Measurements from ENCODE around the gene DIP2C.
"Not testable (repeated sequence)": the region's sequence is repeated elsewhere in the genome, so short reads cannot be mapped to it uniquely, and the experiment has no call there.

DIP2C gene

DNA sequence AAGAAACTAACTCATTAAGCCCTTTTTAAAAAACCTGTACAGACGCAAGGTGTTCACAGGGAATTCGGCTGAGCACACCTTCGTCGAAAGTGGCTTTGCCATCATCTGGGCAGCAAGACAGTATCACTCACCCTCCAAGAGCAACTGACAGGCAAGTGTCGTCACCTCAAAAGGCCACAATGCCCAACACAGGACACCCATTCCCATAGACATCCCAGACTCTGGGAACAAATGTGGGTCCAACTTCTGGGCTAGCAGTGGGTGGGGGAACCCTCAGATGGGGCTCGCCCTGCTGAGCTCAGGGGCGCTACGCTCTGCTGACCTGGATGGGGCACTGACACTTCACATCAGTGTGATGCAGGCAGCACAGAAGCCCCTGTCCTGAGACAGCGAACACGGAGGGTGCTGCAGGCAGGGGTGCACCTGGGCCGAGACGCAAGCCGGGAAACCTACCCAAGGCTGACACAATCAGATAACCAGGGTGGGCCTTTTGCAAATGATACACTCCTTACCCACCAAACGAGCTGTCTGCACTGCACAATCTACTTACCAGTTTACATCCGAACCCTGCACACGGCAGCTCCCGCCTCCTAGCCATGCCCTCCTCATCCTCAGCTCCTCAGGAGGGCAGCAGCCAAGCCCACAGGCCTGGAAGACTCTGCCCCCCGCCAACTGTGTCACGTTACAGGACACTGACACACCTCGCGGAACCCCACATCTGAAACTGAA is 1.7 kb downstream of the DIP2C start:
- H3K27me3 Mint-ChIP-seq = peaks cover 29% of the 10 kb centered on the region
- H3K27ac Mint-ChIP-seq = no peak overlapping the region
- H3K9me3 Mint-ChIP-seq (ENCODE audit: low read depth) = no peaks in the 10 kb centered on the region
- peak overlapping the region; percentile 52 for H3K4me3 Mint-ChIP-seq
- peaks cover 7% of the 10 kb centered on the region for H3K4me1 Mint-ChIP-seq (ENCODE audit: low read depth)
- no peaks in the 10 kb centered on the region for H3K36me3 Mint-ChIP-seq

DNA sequence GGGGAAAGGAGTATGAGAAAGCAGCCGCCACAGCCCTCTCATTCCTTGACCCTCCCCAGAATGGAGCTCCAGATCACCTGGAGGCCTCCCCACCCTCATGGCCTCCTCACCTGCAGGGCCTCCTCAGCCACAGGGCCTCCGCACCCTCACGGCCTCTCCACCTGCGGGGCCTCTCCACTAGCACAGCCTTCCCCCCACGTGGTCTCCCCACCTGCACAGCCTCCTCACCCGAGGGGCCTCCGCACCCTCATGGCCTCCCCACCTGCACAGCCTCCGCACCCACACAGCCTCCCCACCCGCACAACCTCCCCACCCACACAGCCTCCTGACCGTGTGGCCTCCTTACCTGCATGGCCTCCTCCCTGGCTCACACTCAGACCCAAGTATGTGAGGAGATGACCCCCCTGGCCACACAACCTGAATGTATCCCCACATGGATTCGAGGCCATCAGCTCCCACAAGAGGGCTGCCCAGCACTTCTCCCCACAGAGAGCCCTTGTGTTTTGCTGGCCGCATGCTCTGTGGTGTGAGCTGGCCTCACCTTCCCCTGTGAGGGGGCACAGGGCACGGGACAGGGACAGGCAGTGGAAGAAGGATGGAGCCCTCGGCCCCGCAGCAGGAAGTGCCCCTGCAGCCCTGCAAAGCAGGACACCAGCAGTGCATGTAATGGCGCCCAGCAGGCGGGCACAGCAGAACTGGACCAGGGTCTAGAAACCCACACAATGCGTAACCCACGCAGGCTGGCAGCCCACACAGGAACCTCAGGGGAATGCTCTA is 3.1 kb downstream of the DIP2C start:
- no peaks in the 10 kb centered on the region for H3K36me3 Mint-ChIP-seq
- no peaks in the 10 kb centered on the region for H3K9me3 Mint-ChIP-seq (ENCODE audit: low read depth)
- peaks cover 5% of the 10 kb centered on the region for H3K4me1 Mint-ChIP-seq (ENCODE audit: low read depth)
- H3K27ac Mint-ChIP-seq = no peak overlapping the region
- peaks cover 20% of the 10 kb centered on the region for H3K27me3 Mint-ChIP-seq
- no peak overlapping the region for H3K4me3 Mint-ChIP-seq

DNA sequence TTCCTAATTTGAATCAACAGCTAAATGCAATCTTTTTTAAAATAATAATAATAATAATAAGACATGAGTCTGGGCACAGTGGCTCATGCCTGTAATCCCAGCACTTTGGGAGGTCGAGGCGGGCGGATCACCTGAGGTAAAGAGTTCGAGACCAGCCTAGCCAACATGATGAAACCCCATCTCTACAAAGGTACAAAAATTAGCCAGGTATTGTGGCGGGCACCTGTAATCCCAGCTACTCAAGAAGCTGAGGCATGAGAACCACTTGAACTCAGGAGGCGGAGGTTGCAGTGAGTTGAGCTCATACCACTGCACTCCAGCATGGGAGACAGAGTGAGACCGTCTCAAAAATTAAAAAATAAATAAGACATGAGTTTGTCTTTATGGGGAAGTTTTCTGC is 3.9 kb downstream of the DIP2C start:
- Mint-ChIP-seq H3K36me3 (no peaks in the 10 kb centered on the region), H3K4me3 (no peak overlapping the region), H3K4me1 (ENCODE audit: low read depth) (peaks cover 5% of the 10 kb centered on the region), H3K9me3 (ENCODE audit: low read depth) (no peaks in the 10 kb centered on the region), H3K27ac (no peak overlapping the region), H3K27me3 (peaks cover 16% of the 10 kb centered on the region)

DNA sequence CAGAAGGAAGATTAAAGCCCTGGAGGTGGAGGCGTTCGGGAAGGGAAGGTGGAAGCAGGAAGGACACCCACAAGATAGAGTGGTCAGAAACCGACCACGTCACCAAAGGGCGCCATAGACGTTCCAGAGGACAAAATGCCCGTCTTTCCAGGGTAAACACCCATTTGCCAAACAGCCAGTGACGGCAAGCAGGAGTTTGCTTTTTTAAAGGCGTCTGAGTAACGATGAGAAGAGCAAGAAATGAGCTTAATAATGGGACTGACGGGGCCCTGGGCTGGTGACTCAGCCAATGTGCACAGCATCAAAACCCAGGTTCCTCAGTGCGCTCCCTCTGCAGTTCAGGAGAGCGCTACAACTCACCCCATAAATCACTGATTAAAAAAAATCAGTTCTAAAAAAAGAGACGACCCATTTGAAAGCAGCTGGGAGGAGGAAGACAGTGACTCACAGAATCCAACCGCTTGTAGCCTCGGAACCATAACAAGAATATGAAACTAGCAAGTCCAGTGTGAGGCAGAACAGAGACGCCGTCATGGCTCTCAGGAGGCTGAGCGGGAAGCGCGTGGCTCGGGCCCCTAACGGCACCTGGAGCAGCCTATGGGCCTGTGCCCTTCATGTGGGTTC is 5.9 kb downstream of the DIP2C start:
- Mint-ChIP-seq H3K27ac (no peak overlapping the region), H3K4me1 (ENCODE audit: low read depth) (no peaks in the 10 kb centered on the region), H3K4me3 (no peak overlapping the region), H3K27me3 (peaks cover 13% of the 10 kb centered on the region), H3K9me3 (ENCODE audit: low read depth) (no peaks in the 10 kb centered on the region), H3K36me3 (no peaks in the 10 kb centered on the region)

DNA sequence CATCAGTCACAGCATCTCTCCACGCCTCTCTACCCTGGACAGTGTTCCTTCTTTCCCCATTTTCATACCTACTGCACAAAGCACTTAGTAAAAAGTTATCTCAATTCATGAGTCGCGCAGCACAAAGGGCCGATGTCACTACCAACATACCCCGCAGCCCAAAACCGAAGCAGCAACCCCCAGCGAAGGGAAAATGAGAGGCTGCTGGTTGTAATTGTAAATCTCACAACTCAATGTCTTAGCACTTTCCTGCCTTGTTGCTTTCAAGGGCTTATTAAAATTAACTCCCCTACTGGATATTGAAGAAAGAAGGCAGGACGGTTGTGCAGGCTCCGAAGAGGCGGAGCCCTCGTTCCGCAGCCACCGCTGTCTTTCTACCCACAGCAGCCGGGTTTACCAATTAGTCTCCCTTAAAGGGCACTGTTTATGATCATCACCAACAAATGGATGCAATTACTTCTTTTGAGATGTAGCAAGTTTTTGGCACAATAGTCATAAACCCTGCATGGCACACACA is 6.5 kb downstream of the DIP2C start:
- Mint-ChIP-seq H3K4me3 (no peak overlapping the region), H3K4me1 (ENCODE audit: low read depth) (no peaks in the 10 kb centered on the region), H3K9me3 (ENCODE audit: low read depth) (no peaks in the 10 kb centered on the region), H3K27ac (no peak overlapping the region), H3K36me3 (no peaks in the 10 kb centered on the region), H3K27me3 (peaks cover 10% of the 10 kb centered on the region)

DNA sequence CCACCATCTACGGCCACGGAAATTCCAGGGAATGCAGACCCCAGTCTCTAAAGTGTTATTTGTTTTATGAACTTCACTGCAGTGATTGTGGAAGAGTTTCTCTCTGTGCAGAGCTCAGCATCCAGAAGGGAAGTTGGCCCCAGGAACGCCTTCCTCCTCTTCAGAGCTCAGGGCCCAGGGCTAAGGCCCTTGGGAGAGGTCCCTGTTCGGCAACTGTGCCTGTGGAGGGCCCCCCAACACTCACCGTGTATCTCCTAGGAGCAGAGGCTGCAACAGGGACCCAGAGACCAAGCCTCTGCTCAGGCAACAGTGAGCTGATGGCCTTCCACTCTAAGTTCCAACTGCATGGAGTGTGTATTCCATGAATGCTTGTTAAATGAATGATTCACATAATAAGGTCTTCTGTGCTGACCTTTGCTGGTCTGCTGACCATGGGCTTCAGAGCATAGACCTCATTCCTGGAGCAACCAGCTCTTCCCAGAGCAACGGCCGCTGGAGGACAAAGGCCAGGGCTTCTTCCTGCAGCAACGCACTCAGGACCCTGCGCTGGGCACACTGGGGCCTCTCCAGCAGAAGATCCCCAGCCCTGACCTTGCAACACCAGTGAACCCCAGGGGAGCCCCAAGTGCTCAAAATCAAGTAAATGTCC is 7.7 kb downstream of the DIP2C start:
- H3K27ac Mint-ChIP-seq = no peak overlapping the region
- no peaks in the 10 kb centered on the region for H3K4me1 Mint-ChIP-seq (ENCODE audit: low read depth)
- H3K9me3 Mint-ChIP-seq (ENCODE audit: low read depth) = no peaks in the 10 kb centered on the region
- H3K36me3 Mint-ChIP-seq = no peaks in the 10 kb centered on the region
- H3K27me3 Mint-ChIP-seq = peaks cover 1% of the 10 kb centered on the region
- H3K4me3 Mint-ChIP-seq = no peak overlapping the region

DNA sequence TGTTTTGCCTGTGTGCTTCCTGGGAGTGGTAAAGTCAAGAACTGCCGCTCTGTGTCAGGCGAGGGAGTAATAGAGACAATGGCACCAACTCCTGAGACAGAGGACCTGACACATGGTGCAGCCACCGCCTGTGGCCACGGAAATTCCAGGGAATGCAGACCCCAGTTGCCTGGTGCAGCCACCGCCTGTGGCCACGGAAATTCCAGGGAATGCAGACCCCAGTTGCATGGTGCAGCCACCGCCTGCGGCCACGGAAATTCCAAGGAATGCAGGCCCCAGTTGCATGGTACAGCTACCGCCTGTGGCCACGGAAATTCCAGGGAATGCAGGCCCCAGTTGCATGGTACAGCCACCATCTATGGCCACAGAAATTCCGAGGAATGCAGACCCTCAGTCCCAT is 8.7 kb downstream of the DIP2C start:
- Mint-ChIP-seq H3K9me3 (ENCODE audit: low read depth) (no peaks in the 10 kb centered on the region), H3K27ac (no peak overlapping the region), H3K27me3 (peaks cover 1% of the 10 kb centered on the region), H3K4me3 (no peak overlapping the region), H3K4me1 (ENCODE audit: low read depth) (no peaks in the 10 kb centered on the region), H3K36me3 (no peaks in the 10 kb centered on the region)

DNA sequence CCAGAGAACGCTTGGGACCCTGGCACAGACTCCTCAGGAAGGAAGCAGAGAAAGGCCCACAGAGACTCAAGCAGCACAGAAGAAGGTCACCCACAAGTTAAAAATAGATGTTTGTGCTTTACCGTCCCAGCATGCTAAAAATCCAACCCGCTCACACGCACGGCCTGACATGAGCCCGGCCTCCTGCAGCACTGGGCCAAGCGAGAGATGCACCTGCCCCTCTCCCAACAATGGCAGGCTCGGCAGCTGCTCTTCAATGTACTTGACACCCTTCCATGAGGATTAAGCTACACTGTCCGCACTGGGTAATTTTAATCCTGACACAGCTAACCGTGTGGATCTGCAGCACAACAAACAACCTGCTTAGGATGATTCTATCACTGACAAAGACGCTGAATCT is 9.3 kb downstream of the DIP2C start:
- Mint-ChIP-seq H3K27ac (no peak overlapping the region), H3K4me3 (no peak overlapping the region), H3K4me1 (ENCODE audit: low read depth) (no peaks in the 10 kb centered on the region)

DNA sequence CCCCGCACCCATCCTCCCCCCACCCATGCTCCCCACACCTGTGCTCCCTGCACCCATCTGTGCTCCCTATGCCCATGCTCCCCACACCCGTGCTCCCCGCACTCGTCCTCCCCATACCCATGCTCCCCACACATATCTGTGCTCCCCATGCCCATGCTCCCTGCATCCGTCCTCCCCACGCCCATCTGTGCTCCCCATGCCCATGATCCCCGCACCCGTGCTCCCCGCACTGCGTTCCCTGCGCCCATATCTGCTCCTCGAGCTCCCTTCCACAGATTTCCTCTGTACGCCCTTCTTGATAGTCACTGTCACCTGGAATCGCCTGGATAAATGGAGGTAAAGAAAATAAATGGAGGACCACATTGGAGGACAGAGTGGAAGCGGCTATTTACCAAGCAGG is 9.9 kb downstream of the DIP2C start:
- Mint-ChIP-seq H3K27ac (no peak overlapping the region), H3K36me3 (no peaks in the 10 kb centered on the region), H3K9me3 (ENCODE audit: low read depth) (no peaks in the 10 kb centered on the region), H3K27me3 (peaks cover 1% of the 10 kb centered on the region), H3K4me1 (ENCODE audit: low read depth) (no peaks in the 10 kb centered on the region), H3K4me3 (no peak overlapping the region)

More for the DNA sequence above, 9.3 kb downstream of the DIP2C start:
- Mint-ChIP-seq H3K36me3 (no peaks in the 10 kb centered on the region), H3K9me3 (ENCODE audit: low read depth) (no peaks in the 10 kb centered on the region), H3K27me3 (peaks cover 1% of the 10 kb centered on the region)

DNA sequence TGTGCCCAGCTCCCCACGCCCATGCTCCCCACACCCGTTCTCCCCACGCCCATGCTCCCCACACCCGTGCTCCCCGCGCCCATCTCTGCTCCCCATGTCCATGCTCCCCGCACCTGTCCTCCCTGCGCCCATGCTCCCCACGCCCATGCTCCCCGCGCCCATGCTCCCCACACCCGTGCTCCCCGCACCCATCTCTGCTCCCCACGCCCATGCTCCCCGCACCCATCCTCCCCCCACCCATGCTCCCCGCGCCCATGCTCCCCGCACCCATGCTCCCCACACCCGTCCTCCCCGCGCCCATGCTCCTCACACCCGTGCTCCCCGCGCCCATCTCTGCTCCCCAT is 10.8 kb downstream of the DIP2C start:
- H3K4me3 Mint-ChIP-seq; H3K9me3 Mint-ChIP-seq (ENCODE audit: low read depth); H3K36me3 Mint-ChIP-seq; H3K4me1 Mint-ChIP-seq (ENCODE audit: low read depth); H3K27me3 Mint-ChIP-seq; H3K27ac Mint-ChIP-seq: not testable (repeated sequence)

DNA sequence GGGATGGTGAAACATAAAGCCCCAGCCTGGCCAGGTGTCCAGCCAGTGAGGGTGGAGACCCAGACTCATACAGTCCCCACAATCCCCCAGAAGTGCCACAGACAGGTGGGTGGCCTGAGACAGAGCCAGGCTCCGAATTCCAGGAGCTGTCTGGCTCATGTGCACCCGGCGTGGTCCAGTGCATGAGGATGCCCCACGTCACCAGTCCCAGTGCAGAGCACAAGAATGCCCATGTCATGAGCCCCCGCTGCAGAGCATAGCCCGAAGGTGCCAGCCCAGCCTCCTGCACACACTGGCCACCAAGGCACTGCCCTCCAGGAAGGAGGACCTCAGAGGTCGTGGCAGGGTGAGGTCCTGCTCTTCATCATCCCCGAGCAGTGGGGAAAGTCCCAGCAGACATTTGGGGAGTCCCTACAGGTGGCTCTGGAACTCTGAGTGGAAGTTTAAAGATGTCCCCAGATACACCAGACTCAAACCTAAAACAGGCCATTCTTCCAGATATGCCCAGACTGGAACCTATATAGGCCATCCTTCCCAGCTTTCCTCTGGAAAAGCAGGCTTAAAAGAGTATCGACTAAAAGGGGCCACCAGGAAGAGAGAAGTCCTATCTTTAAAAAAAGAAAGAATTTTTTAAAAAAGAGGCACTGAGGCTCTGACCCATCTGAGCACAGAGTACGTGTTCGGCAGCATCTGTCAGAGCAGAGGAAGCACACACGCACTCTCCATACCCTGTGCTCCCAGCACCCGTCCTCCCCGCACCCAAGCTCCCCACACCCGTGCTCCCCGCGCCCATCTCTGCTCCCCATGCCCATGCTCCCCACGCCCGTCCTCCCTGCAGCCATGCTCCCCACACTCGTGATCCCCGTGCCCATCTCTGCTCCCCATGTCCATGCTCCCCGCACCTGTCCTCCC is 11.5 kb downstream of the DIP2C start:
- Mint-ChIP-seq H3K9me3 (ENCODE audit: low read depth) (no peaks in the 10 kb centered on the region), H3K36me3 (no peaks in the 10 kb centered on the region), H3K4me1 (ENCODE audit: low read depth) (no peaks in the 10 kb centered on the region), H3K27ac (no peak overlapping the region), H3K27me3 (no peaks in the 10 kb centered on the region), H3K4me3 (no peak overlapping the region)

DNA sequence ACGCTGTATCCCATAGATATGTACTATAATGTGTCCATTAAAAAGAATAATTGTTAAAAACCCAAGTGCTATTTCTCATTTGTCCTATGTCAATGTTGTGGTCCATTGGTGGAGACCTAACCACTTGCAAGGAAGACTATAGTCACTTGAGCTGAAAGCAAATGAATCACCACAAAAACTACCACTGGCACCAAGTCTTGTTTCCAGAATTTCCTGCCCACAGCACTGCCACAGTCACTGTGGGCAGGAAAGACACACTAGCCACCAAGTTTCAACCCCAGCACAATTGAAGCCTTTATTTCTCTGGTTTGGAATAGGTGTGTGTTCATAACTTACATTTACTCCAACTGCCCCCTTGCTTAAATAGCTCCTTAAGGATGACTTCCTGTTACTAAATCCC is 12.4 kb downstream of the DIP2C start:
- H3K27me3 Mint-ChIP-seq = no peaks in the 10 kb centered on the region
- H3K4me1 Mint-ChIP-seq (ENCODE audit: low read depth) = no peaks in the 10 kb centered on the region
- H3K36me3 Mint-ChIP-seq = no peaks in the 10 kb centered on the region
- no peak overlapping the region for H3K4me3 Mint-ChIP-seq
- no peaks in the 10 kb centered on the region for H3K9me3 Mint-ChIP-seq (ENCODE audit: low read depth)
- H3K27ac Mint-ChIP-seq = no peak overlapping the region

DNA sequence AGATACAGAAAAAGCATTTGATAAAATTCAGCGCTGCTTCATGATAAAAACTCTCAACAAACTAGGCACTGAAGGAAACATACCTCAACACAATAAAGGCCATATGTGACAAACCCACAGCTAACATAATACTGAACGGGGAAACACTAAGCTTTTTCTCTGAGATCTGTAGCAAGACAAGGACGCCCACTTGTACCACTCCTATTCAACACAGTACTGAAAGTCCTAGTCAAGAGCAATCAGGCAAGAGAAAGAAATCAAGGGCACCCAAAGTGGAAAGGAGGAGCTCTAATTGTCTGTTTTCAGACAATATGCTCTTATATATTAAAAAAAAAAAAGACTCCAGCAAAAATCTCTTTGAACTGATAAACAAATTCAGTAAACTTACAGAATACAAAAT is 13.3 kb downstream of the DIP2C start:
- no peaks in the 10 kb centered on the region for H3K36me3 Mint-ChIP-seq

DNA sequence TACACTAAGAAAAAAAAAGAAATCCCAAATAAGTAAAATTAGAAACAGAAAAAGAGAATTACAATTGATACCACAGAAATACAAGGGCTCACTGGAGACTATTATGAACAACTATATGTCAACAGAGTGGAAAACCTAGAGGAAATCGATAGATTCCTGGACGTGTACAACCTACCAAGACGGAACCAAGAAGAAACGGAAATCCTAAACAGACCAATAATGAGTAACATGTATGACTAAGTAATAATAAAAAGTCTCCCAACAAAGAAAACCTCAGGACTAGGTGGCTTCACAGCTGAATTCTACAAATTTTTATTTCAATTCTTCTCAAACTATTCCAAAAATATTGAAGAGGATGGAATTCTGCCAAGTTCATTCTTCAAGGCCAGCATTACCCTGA is 13.9 kb downstream of the DIP2C start:
- Mint-ChIP-seq H3K4me3 (no peak overlapping the region), H3K27ac (no peak overlapping the region), H3K27me3 (no peaks in the 10 kb centered on the region), H3K36me3 (no peaks in the 10 kb centered on the region), H3K9me3 (ENCODE audit: low read depth) (no peaks in the 10 kb centered on the region), H3K4me1 (ENCODE audit: low read depth) (no peaks in the 10 kb centered on the region)

More for the DNA sequence above, 13.3 kb downstream of the DIP2C start:
- Mint-ChIP-seq H3K9me3 (ENCODE audit: low read depth) (no peaks in the 10 kb centered on the region), H3K27me3 (no peaks in the 10 kb centered on the region), H3K4me1 (ENCODE audit: low read depth) (no peaks in the 10 kb centered on the region), H3K4me3 (no peak overlapping the region), H3K27ac (no peak overlapping the region)
